ENCODE results near the gene INPP5F. TPM values are rescaled to one million over a fixed set of nuclear protein-coding genes. Genes with fewer than 3 reads are reported as not detected.

INPP5F gene
- total RNA-seq, 1 donor = 38.0 TPM

DNA sequence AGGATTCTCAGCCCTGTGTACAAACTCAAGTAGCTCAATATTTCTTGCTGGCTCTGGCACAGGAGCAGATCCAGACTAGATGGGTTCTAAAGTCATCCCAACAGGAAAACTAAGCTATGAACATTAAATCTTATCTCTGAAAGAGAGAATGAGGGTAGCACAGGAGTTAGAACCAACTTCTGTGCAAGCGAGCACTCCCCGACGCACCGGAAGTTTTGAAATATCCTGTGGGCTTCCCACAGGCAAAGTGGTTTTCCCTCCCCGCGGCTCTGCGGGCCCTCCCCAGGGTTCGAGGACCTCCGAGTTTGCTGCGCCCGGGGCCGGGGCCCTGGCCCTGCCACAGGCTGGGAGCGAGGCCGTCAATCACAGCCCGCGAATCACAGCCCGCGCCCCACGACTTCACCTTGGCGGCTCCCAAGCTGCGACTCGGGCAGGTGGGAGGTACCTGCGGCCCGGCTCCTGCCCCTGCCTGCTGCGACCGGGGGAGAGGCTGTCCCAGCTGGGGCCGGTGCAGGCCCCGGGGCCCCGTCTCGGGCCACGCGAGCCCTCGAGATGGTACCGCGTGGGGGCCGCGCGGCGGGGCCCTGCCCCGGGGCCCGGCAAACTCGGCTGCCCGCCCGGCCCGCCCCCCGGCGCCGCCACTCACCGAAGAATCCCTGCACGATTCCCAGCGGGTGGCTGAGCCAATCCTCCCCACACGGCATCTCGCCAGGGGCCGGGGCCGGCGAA lies 146.2 kb downstream of the INPP5F start:
- H3K4me3 ChIP-seq (ENCODE audit: low read depth, low read length) = peak overlapping the region; percentile 87
- TF ChIP-seq, protein P1, sequence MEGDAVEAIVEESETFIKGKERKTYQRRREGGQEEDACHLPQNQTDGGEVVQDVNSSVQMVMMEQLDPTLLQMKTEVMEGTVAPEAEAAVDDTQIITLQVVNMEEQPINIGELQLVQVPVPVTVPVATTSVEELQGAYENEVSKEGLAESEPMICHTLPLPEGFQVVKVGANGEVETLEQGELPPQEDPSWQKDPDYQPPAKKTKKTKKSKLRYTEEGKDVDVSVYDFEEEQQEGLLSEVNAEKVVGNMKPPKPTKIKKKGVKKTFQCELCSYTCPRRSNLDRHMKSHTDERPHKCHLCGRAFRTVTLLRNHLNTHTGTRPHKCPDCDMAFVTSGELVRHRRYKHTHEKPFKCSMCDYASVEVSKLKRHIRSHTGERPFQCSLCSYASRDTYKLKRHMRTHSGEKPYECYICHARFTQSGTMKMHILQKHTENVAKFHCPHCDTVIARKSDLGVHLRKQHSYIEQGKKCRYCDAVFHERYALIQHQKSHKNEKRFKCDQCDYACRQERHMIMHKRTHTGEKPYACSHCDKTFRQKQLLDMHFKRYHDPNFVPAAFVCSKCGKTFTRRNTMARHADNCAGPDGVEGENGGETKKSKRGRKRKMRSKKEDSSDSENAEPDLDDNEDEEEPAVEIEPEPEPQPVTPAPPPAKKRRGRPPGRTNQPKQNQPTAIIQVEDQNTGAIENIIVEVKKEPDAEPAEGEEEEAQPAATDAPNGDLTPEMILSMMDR (IDR thresholded peaks at IDR 0.05; ENCODE audit: insufficient read depth, low read depth, low read length) = no peak
- DNase-seq (ENCODE audit: low read depth) = peak; percentile 64

DNA sequence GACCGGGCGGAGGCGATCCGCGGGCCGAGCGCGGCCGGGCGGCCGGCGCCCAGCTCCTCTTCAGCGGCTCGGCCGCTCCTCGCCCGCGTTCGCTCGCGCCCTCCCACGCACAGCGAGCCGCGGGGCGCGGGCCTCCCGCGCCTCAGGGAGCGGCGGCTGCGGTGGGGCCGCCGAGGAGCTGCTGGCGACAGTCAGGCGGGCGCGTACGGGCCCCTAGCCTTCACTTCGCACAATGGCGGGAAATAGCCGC lies 146.7 kb downstream of the INPP5F start, which contains the start of gene MCMBP:
Gene MCMBP (minus strand): TSS at position 234 of the 250 bp plus-strand sequence. CDS start 259 bp downstream, outside the sequence.
- H3K4me3 ChIP-seq (ENCODE audit: low read depth, low read length) = peak within 1 kb of the TSS; percentile 87
- no peak for DNase-seq (ENCODE audit: low read depth)
- TF ChIP-seq, protein P1 (IDR thresholded peaks at IDR 0.05; ENCODE audit: insufficient read depth, low read depth, low read length) = no peak

DNA sequence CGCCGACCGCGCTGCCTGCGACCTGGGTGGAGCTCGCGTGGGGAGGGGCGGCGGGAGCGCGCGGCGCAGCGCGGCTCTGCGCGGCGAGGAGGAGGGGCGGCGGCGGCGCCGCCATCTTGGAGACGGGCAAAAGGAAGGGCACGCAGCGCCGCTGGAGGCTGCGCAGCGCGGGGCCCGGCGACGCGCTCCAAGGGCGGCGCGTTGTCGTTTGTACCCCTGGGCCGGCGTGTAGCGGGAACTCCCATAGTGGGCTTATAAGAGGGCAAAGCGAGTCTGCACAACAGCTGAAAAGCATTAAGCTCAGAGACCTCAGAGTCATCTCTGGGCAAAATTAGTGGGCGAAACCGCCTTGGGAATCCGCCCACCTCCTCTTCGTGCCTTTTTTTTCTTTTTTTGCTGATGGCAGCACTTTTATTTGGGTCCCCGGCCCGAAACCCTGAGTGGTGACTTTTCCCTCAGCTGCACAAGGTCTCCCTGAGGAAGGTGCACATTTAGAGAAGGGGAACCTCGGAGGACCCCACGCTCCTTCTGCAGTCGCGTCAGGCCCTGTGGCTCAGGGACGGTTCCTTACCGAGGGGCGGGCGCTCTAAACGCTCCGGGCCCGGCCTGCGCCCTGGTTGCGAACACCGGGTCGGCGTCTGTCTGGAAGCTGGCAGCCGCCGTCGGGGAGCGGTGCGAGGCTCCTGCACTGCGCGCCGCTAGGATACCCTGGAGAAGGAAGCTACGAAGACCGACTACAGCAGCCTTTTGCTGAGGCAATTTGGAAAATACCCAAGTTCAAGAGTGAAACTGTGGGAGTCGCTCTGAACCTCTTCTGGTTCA lies 147.2 kb downstream of the INPP5F start:
- H3K4me3 ChIP-seq (ENCODE audit: low read depth, low read length) = peak overlapping the region; percentile 87
- TF ChIP-seq, protein P1 (IDR thresholded peaks at IDR 0.05; ENCODE audit: insufficient read depth, low read depth, low read length) = no peak
- DNase-seq (ENCODE audit: low read depth) = peak; percentile 87

DNA sequence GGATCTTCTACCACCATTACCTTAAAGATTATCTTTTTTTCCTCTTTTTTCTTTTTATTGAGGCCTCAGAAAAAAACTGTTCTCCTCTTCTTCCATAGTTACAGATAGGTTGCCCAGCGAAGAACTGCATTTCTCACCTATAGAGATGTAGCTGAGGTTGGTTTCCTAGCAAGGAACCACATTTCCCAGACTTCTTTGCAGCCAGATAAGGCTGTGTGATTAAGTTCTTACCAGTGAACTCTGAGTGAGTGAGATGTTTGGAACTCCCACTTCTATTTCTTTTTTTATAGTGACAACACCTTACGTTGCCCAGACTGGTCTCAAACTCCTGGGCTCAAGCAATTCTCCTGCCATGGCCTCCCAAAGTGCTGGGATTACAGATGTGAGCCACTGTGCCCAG lies 152.7 kb downstream of the INPP5F start:
- TF ChIP-seq, protein P1 (IDR thresholded peaks at IDR 0.05; ENCODE audit: insufficient read depth, low read depth, low read length) = no peak
- no peak overlapping the region for H3K4me3 ChIP-seq (ENCODE audit: low read depth, low read length)
- no peak for DNase-seq (ENCODE audit: low read depth)

Small RNA genes within 50 kb of the gene (small RNA-seq; reads per million reads assigned to genes)
- gene RN7SL846P = not detected

Other genes starting within 250 kb of the INPP5F start
- 35.4 and 50.9 TPM in 2 replicates for gene RGS10, start 183.3 kb upstream of the INPP5F start, total RNA-seq
- gene TIAL1, start 129.1 kb upstream of the INPP5F start, total RNA-seq = 40.9 and 66.9 TPM in 2 replicates
- gene BAG3, start 74.7 kb upstream of the INPP5F start, total RNA-seq = 16.4 and 18.6 TPM in 2 replicates
- gene MCMBP, start 146.8 kb downstream of the INPP5F start, total RNA-seq = 43.2 and 56.1 TPM in 2 replicates
- gene SEC23IP, start 166.7 kb downstream of the INPP5F start, total RNA-seq = 37.7 and 44.9 TPM in 2 replicates

Measured in fibroblast of villous mesenchyme (primary cell).